HG03571 (cell line): Measurements from ENCODE around the gene C4orf50.

Source experiments
- ATAC-seq: cut with Tn5 transposase; IDR thresholded peaks from one replicate; pipeline ENCODE4 v1.9.1; 2021; ENCODE audit not compliant: unreplicated experiment

Gene C4orf50

GRCh38 chr4:6044276-6044675, 26.0 kb upstream of the C4orf50 start:
- ATAC-seq = no peak

GRCh38 chr4:6043843-6044242, 25.6 kb upstream of the C4orf50 start:
- ATAC-seq = no peak

GRCh38 chr4:6043188-6043587, 25.0 kb upstream of the C4orf50 start:
- no peak for ATAC-seq

- no peak for ATAC-seq
Observed at GRCh38 chr4:6042293-6043063, 24.2 kb upstream of the C4orf50 start.

GRCh38 chr4:6041800-6042199, 23.6 kb upstream of the C4orf50 start:
- no peak for ATAC-seq

GRCh38 chr4:6038711-6039110, 20.5 kb upstream of the C4orf50 start:
- ATAC-seq = no peak

- ATAC-seq = no peak
Observed at GRCh38 chr4:6035786-6036185, 17.6 kb upstream of the C4orf50 start.

GRCh38 chr4:6033381-6033780, 15.2 kb upstream of the C4orf50 start:
- ATAC-seq = no peak

GRCh38 chr4:6032249-6033244, 14.3 kb upstream of the C4orf50 start:
- no peak for ATAC-seq

GRCh38 chr4:6031846-6032245, 13.6 kb upstream of the C4orf50 start:
- no peak for ATAC-seq

- ATAC-seq = no peak
Observed at GRCh38 chr4:6030679-6031078, 12.4 kb upstream of the C4orf50 start.

GRCh38 chr4:6029254-6029653, 11.0 kb upstream of the C4orf50 start:
- no peak for ATAC-seq

- ATAC-seq = no peak
Observed at GRCh38 chr4:6028168-6028567, 9.9 kb upstream of the C4orf50 start.

GRCh38 chr4:6027392-6027791, 9.2 kb upstream of the C4orf50 start:
- ATAC-seq = no peak

- no peak for ATAC-seq
Observed at GRCh38 chr4:6024313-6024960, 6.2 kb upstream of the C4orf50 start.

GRCh38 chr4:6023731-6024130, 5.5 kb upstream of the C4orf50 start:
- no peak for ATAC-seq

- no peak for ATAC-seq
Observed at GRCh38 chr4:6022607-6023288, 4.5 kb upstream of the C4orf50 start.

GRCh38 chr4:6021831-6022606, 3.8 kb upstream of the C4orf50 start:
- ATAC-seq = no peak

GRCh38 chr4:6020613-6021012, 2.4 kb upstream of the C4orf50 start:
- ATAC-seq = no peak
